Right lobe of liver (tissue), 6 donors: ENCODE results near the gene DZANK1. TPM values are rescaled to one million over a fixed set of nuclear protein-coding genes. Genes with fewer than 3 reads are reported as not detected.

Source experiments
- ATAC-seq, 4 donors: fragments of 200-7000 bp; cut with Tn5 transposase; one replicate each; pipeline ENCODE4 v1.9.1; 2020; ENCODE audit warnings: mild to moderate bottlenecking in 4 of 4, moderate library complexity in 4 of 4
- DNase-seq, 3 donors: peaks; one replicate each; pipeline ENCODE4 v3.0.0-alpha.2; 2020
- H3K27ac ChIP-seq, 3 donors: fragments of 200-600 bp; one replicate each; pipeline ENCODE4 v1.8.0; 2022
- H3K27me3 ChIP-seq, 2 donors: fragments of 200-600 bp; one replicate each; pipeline ENCODE4 v1.8.0; 2022
- H3K36me3 ChIP-seq, 4 donors: fragments of 200-600 bp; sonication (generic) in 1 of 4; one replicate each; pipeline versions ENCODE4 v1.5.1 to v1.8.0; 2017 to 2022; ENCODE audit warnings: control low read depth in 1 of 4
- H3K4me1 ChIP-seq, 4 donors: fragments of 200-600 bp; sonication (generic) in 1 of 4; one replicate each; pipeline versions ENCODE4 v1.5.1 to v1.8.0; 2017 to 2022; ENCODE audit warnings: control low read depth in 1 of 4
- H3K4me3 ChIP-seq, 3 donors: fragments of 200-600 bp; one replicate each; pipeline ENCODE4 v1.8.0; 2022
- H3K9me3 ChIP-seq, 4 donors: fragments of 200-600 bp; sonication (generic) in 1 of 4; one replicate each; pipeline versions ENCODE4 v1.5.1 to v1.8.0; 2017 to 2022; ENCODE audit warnings: control low read depth in 1 of 4
- CTCF ChIP-seq, 4 donors: fragments of 200-600 bp in 3 of 4; fragments of 450-650 bp in 1 of 4; IDR thresholded peaks; one replicate each; pipeline versions ENCODE4 v1.5.1 to v1.8.0; 2016 to 2022; ENCODE audit warnings: antibody characterized with exemption in 4 of 4, mild to moderate bottlenecking in 2 of 4
- POLR2A ChIP-seq: fragments of 450-650 bp; IDR thresholded peaks from one replicate; pipeline ENCODE4 v1.6.1; 2017; ENCODE audit warnings: antibody characterized with exemption, mild to moderate bottlenecking
- WGBS: methylation state at CpG from one replicate; pipeline ENCODE4 v1.1.6; 2018; ENCODE audit warnings: low coverage, low lambda C conversion rate; ENCODE audit not compliant: insufficient coverage; ENCODE audit errors: missing lambda C conversion rate; 5-methylcytosine and 5-hydroxymethylcytosine counted together
- intact Hi-C, 2 donors: fragments of 100-400 bp; cut with DNase I; formaldehyde crosslinking; loops; one replicate each; pipeline versions ENCODE4 v1.11.2 to v1.14.1; 2022
- total RNA-seq, 6 experiments: library from RNA; depleted of rRNA in 2 of 6; stranded (reverse); fragments of >200 nt in 2 of 6; fragmentation: NEBNext Ultra II Directional in 3 of 6; extraction: Animal tissue kit (Norgen Biotek cat#: 25700) in 3 of 6; gene quantifications; one replicate each; pipeline versions ENCODE4 v1.1.0 to v1.2.4, GENCODE V29; 2016 to 2023
- donor health status: DM: no; HTN: yes; CAD: no.
- donor health status: DM: no; HTN: no; CAD: no.
- donor health status: DM: no; HTN: no; CAD: no.
- donor health status: DM: no; HTN: yes; CAD: no.
- donor health status: DM: no; HTN: yes; CAD: no.

Gene DZANK1
- total RNA-seq, 6 experiments from 2014 or later = 0.25 to 0.68 (median 0.41) TPM

GRCh38 chr20:18364768-18365167 is 102.1 kb downstream of the DZANK1 start:
- DNase-seq (no peak), ATAC-seq (no peak)
- no peaks in the 10 kb centered on the region for H3K9me3 ChIP-seq
- no peaks in the 10 kb centered on the region for H3K36me3 ChIP-seq
- WGBS = 31% methylated on average over 2 of the region's 2 CpGs
- TF ChIP-seq CTCF (IDR thresholded peaks at IDR 0.05) (no peak), POLR2A (no peak)
- no peak overlapping the region for H3K4me3 ChIP-seq
- intact Hi-C loops = no loop called here
- H3K27ac ChIP-seq = no peak overlapping the region
- no peaks in the 10 kb centered on the region for H3K4me1 ChIP-seq
- H3K27me3 ChIP-seq = no peaks in the 10 kb centered on the region

DNA sequence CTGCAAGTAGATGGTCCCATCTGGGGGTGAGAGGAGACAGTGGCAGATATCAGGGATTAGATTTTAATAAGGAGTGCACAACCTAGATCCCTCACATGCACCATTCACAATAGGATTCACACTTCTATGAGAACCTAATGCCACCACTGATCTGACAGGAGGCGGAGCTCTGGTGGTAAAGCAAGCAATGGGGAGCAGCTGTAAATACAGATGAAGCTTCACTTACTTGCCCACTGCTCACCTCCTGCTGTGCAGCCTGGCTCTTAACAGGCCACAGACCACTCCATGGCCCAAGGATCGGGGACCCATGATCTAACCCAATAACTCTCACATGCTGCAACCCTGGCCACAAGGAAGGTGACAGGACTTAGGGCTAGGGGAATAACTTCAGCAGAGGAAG is 103.1 kb downstream of the DZANK1 start:
- Histone ChIP-seq H3K27me3 (no peaks in the 10 kb centered on the region), H3K9me3 (no peaks in the 10 kb centered on the region), H3K36me3 (no peaks in the 10 kb centered on the region), H3K27ac (no peak overlapping the region), H3K4me1 (no peaks in the 10 kb centered on the region), H3K4me3 (no peak overlapping the region)
- DNase-seq = no peak
- no CpG with 5 or more reads among the region's 2 CpGs for WGBS
- ATAC-seq = no peak
- no peak for TF ChIP-seq CTCF (IDR thresholded peaks at IDR 0.05)
- TF ChIP-seq POLR2A = no peak
- intact Hi-C loops = no loop called here

DNA sequence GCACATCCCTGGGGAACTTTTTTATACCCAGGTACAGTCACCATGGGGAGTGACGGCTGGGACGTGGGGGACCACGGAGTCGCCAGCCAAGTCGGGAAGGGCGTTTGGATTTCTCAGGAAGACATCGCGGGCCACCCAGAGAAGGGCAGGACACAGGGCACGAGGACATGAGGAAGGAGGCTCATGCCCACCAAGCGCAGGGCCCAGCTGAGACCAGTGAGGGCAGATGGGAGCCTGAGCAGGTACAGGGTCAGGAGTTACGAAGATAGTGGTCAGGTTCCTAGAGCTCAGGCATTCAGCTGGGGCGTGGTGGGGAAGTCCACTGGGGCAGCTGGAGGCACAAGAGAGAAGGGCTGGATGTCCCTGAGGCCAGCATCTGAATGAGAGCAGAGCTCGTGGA is 103.9 kb downstream of the DZANK1 start:
- no peak for DNase-seq
- H3K4me3 ChIP-seq = no peak overlapping the region
- TF ChIP-seq CTCF (IDR thresholded peaks at IDR 0.05) (no peak), POLR2A (no peak)
- WGBS = 79% methylated on average over 12 of the region's 13 CpGs
- no peaks in the 10 kb centered on the region for H3K9me3 ChIP-seq
- ATAC-seq = no peak
- no peaks in the 10 kb centered on the region for H3K4me1 ChIP-seq
- intact Hi-C loops = no loop called here
- H3K36me3 ChIP-seq = no peaks in the 10 kb centered on the region
- no peaks in the 10 kb centered on the region for H3K27me3 ChIP-seq
- H3K27ac ChIP-seq = no peak overlapping the region

DNA sequence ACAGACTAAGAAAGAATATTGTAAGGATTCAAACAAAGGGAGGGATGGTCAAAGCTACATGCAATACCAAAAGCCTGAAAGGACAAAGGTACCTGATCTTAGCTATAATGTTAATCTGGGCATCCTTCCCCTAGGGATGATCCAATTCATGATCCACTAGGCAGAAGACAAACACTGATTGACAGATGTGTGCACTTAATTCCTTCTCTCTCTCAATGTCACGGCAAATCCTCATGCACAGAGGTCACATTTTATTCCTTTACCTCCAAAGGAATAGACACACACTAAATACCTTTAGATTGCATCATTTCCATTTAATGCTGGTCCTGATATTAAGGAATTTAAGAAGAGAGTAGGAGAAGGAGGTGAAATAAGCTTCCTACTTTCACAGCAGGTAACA is 105.2 kb downstream of the DZANK1 start:
- TF ChIP-seq CTCF (IDR thresholded peaks at IDR 0.05) (no peak), POLR2A (no peak)
- intact Hi-C loops = no loop called here
- ATAC-seq = no peak
- Histone ChIP-seq H3K9me3 (no peaks in the 10 kb centered on the region), H3K36me3 (no peaks in the 10 kb centered on the region), H3K4me3 (no peak overlapping the region), H3K4me1 (no peaks in the 10 kb centered on the region), H3K27me3 (no peaks in the 10 kb centered on the region), H3K27ac (no peak overlapping the region)
- DNase-seq = no peak
- WGBS = 100% methylated on average over 1 of the region's 1 CpG

- H3K36me3 ChIP-seq = no peaks in the 10 kb centered on the region
- H3K27ac ChIP-seq = no peak overlapping the region
- no peaks in the 10 kb centered on the region for H3K9me3 ChIP-seq
- H3K27me3 ChIP-seq = no peaks in the 10 kb centered on the region
- WGBS = 33% methylated on average over 1 of the region's 1 CpG
- no peak for TF ChIP-seq POLR2A
- TF ChIP-seq CTCF (IDR thresholded peaks at IDR 0.05) = no peak
- H3K4me1 ChIP-seq = no peaks in the 10 kb centered on the region
- intact Hi-C loops = no loop called here
- peak in 3 of 4 donors; percentile 35 to 54 (median 43) for ATAC-seq
- no peak for DNase-seq
- H3K4me3 ChIP-seq = no peak overlapping the region
Observed at GRCh38 chr20:18360635-18361034, 106.2 kb downstream of the DZANK1 start.
